Measurements from ENCODE around the gene OR6J1.
"Not testable (repeated sequence)": the region's sequence is repeated elsewhere in the genome, so short reads cannot be mapped to it uniquely, and the experiment has no call there.

Gene OR6J1

DNA sequence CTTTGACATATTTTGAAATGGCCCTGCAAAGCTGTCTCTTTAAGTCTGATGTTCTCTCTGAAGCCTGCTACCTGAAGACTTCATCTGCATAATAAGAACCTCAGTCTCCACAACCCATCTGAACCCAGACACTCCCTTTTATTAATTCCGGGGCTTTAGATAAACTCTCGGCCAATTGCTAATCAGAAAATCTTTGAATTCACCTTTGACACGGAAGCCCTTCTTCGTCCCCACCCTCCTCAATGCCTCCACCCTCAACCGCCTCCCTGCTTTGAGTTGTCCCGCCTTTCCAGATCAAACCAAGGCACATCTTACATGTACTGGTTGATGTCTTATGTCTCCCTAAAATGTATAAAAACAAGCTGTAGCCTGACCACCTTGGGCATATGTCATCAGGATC lies 17.6 kb downstream of the OR6J1 start:
- H3K36me3 ChIP-seq = no peaks in the 10 kb centered on the region
- no peak overlapping the region for H3K27ac ChIP-seq
- no peaks in the 10 kb centered on the region for H3K27me3 ChIP-seq
- intact Hi-C loops (cut with DNase I; ENCODE audit: low total_unique reads) = no loop called here
- H3K4me1 ChIP-seq = no peaks in the 10 kb centered on the region
- no peaks in the 10 kb centered on the region for H3K9me3 ChIP-seq
- H3K4me3 ChIP-seq = no peak overlapping the region
- DNase-seq = no peak
- TF ChIP-seq, protein P1, sequence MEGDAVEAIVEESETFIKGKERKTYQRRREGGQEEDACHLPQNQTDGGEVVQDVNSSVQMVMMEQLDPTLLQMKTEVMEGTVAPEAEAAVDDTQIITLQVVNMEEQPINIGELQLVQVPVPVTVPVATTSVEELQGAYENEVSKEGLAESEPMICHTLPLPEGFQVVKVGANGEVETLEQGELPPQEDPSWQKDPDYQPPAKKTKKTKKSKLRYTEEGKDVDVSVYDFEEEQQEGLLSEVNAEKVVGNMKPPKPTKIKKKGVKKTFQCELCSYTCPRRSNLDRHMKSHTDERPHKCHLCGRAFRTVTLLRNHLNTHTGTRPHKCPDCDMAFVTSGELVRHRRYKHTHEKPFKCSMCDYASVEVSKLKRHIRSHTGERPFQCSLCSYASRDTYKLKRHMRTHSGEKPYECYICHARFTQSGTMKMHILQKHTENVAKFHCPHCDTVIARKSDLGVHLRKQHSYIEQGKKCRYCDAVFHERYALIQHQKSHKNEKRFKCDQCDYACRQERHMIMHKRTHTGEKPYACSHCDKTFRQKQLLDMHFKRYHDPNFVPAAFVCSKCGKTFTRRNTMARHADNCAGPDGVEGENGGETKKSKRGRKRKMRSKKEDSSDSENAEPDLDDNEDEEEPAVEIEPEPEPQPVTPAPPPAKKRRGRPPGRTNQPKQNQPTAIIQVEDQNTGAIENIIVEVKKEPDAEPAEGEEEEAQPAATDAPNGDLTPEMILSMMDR (IDR thresholded peaks at IDR 0.05) = no peak

DNA sequence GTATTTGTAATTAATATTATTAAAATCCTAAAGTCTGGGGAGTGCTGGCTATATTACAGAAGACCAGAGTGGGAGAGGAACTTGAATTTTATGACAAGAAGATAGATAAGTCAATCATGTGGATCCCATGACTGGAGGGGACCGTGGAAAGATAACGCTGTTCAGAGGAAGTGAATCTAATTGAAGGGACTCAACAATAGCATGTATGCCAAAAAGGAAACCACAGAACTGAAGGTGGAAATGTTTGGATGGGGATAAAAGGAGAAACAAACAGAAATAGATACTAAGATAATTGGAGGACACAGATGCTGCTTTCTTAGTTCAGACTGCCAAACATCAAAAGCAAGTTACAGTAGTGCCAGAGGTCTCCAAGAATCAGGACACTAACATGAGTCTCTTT lies 21.1 kb downstream of the OR6J1 start:
- Histone ChIP-seq H3K9me3 (no peaks in the 10 kb centered on the region), H3K36me3 (no peaks in the 10 kb centered on the region), H3K27ac (no peak overlapping the region), H3K27me3 (no peaks in the 10 kb centered on the region), H3K4me3 (no peak overlapping the region), H3K4me1 (no peaks in the 10 kb centered on the region)
- intact Hi-C loops (cut with DNase I; ENCODE audit: low total_unique reads) = no loop called here
- TF ChIP-seq, protein P1 (IDR thresholded peaks at IDR 0.05) = no peak
- DNase-seq = no peak

DNA sequence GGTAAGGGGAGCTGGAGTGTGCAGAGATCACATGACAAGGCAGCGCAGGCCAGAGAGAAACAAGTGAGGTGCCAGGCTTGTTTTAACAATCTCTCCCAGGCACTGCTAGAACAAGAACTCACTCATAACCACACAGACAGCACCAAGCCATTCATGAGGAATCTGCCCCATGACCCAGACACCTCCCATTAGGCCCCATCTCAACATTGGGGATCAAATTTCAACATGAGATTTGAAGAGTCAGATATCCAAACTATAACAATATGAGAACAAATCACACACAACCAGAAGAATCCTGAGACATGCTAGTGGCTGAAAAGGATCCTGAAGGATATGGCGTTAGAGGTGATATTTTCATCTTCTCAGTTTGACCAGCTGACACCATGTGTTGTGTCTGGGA lies 21.9 kb downstream of the OR6J1 start:
- Histone ChIP-seq H3K27me3 (no peaks in the 10 kb centered on the region), H3K36me3 (no peaks in the 10 kb centered on the region), H3K9me3 (no peaks in the 10 kb centered on the region), H3K27ac (no peak overlapping the region), H3K4me1 (no peaks in the 10 kb centered on the region), H3K4me3 (no peak overlapping the region)
- TF ChIP-seq, protein P1 (IDR thresholded peaks at IDR 0.05) = no peak
- intact Hi-C loops (cut with DNase I; ENCODE audit: low total_unique reads) = no loop called here
- no peak for DNase-seq

DNA sequence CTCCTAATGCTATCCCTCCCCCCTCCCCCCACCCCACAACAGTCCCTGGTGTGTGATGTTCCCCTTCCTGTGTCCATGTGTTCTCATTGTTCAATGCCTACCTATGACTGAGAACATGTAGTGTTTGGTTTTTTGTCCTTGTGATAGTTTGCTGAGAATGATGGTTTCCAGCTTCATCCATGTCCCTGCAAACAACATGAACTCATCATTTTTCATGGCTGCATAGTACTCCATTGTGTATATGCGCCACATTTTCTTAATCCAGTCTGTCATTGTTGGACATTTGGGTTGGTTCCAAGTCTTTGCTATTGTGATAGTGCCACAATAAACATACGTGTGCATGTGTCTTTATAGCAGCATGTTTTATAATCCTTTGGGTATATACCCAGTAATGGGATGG lies 28.4 kb downstream of the OR6J1 start:
- DNase-seq; intact Hi-C loops (cut with DNase I; ENCODE audit: low total_unique reads): not testable (repeated sequence)
- peaks cover 0 to 22% (median 14%) of the 10 kb centered on the region in 4 donors for H3K4me1 ChIP-seq

DNA sequence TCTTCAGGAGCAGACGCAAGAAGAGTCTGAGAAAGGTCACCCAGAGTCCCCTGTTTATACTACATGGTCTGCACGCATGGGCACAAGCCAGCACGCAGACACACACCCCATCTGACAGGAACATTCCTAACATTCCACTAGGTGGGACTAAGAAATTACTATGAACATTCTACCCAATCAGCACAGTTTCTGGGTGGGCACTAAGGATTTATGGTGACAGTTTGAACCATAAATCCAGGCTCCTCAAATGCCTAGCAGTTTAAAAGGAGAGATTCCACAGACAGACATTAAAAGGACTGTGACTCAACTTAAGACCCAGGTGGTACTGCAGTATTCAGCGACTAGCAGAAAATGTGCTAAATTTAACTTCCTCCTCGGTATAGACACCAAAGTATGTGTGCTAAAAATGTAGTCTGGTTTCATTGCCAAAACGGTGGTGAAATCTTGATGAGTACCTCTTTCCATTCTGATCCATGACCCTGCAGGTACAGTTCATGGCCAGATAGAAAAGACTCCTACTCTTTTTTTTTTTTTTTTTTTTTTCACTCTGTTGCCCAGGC lies 29.8 kb downstream of the OR6J1 start:
- intact Hi-C loops (cut with DNase I; ENCODE audit: low total_unique reads) = no loop called here
- Histone ChIP-seq H3K9me3 (no peaks in the 10 kb centered on the region), H3K36me3 (peaks cover 25 to 32% (median 28%) of the 10 kb centered on the region in 3 donors), H3K4me1 (peaks cover 0 to 22% (median 14%) of the 10 kb centered on the region in 4 donors), H3K27me3 (no peaks in the 10 kb centered on the region), H3K4me3 (no peak overlapping the region), H3K27ac (peak overlapping the region; percentile 55 to 65)
- TF ChIP-seq, protein P1 (IDR thresholded peaks at IDR 0.05) = no peak
- no peak for DNase-seq

More for the DNA sequence above, 28.4 kb downstream of the OR6J1 start:
- H3K36me3 ChIP-seq = peaks cover 11 to 17% (median 14%) of the 10 kb centered on the region in 3 donors
- not testable (repeated sequence) for H3K9me3 ChIP-seq, H3K27me3 ChIP-seq, H3K27ac ChIP-seq, H3K4me3 ChIP-seq

DNA sequence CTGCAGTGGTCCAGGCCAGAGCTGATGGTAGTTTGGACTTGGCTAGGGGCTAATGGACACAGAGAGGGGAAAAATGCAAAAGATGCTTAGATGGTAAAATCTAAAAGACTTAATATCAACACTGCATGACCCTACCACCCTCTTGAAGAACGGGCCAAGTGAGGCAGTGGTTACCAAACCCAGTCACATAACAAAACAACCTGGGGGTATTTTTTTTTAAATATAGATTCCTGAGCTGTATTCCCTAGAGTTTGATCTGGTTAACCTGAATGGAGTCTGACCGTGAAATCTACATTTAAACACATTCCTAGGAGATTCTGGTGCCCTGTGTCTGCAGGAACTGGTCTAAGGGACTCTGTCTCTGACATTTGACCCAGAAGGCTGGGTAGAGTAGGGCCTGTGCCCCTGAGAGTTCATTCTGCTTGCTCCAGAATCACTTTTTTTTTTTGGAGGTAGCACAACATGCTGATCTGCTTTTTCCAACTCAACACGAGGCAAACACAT lies 30.4 kb downstream of the OR6J1 start:
- Histone ChIP-seq H3K9me3 (no peaks in the 10 kb centered on the region), H3K27me3 (no peaks in the 10 kb centered on the region), H3K4me1 (peaks cover 0 to 22% (median 14%) of the 10 kb centered on the region in 4 donors), H3K4me3 (no peak overlapping the region), H3K36me3 (peaks cover 31 to 37% (median 34%) of the 10 kb centered on the region in 3 donors), H3K27ac (peak overlapping the region; percentile 55 to 65)
- DNase-seq = no peak
- intact Hi-C loops (cut with DNase I; ENCODE audit: low total_unique reads) = no loop called here
- TF ChIP-seq, protein P1 (IDR thresholded peaks at IDR 0.05) = no peak

Data from tibial artery (tissue), 4 donors.